ENCODE data around the gene KCNC1. TPM values are rescaled to one million over a fixed set of nuclear protein-coding genes. Genes with fewer than 3 reads are reported as not detected.

KCNC1 gene
- total and polyA plus RNA-seq, 4 donors: 0.54 TPM; not detected in 3

DNA sequence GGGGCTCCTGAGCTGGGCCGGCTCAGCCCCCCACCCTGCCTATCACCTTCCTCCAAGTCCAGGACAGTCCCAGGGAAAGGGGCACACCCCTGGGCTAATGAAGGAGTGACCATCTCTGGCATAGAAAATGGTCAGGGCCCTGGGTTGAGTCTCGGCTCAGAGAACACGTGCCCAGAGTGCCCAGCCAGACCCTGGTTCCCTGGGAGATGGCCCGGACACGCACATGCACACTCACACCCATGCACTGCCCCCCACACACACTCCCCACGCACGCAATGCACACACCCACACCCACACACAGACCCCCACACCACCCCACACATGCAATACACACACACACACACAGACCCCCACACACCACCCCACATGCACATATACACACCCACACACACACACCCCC lies 28.7 kb downstream of the KCNC1 start (continued):
- TF ChIP-seq ZBTB33 (IDR thresholded peaks at IDR 0.05) (no peak), RXRA (IDR thresholded peaks at IDR 0.05) (no peak), FOXA1 (IDR thresholded peaks at IDR 0.05) (no peak), FOXA2 (IDR thresholded peaks at IDR 0.05) (no peak), SP1 (IDR thresholded peaks at IDR 0.05) (no peak), CTCF (IDR thresholded peaks at IDR 0.05; ENCODE audit: low read depth, low read length, missing input control) (no peak), GABPA (IDR thresholded peaks at IDR 0.05 in 1 of 2, conservative IDR thresholded peaks at IDR 0.05 in 1 of 2) (no peak), NR2F2 (IDR thresholded peaks at IDR 0.05) (no peak)

DNA sequence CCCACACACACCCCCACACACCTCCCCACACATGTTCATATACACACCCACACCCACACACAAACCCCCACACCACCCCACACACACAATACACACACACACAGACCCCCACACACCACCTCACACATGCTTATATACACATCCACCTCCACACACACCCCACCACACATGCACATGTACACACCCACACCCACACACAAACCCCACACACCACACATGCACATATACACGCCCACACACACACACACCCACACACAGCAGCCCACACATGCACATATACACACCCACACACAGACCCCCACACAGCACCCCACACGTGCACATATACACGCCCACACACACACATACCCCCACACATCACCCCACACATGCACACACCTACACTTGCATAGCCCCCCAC lies 29.1 kb downstream of the KCNC1 start:
- DNase-seq (ENCODE audit: low spot score): no peak
- TF ChIP-seq NR2F2 (IDR thresholded peaks at IDR 0.05): no peak
- no peak for TF ChIP-seq HNF4A (conservative IDR thresholded peaks at IDR 0.05)
- no peak for TF ChIP-seq GABPA (IDR thresholded peaks at IDR 0.05 in 1 of 2, conservative IDR thresholded peaks at IDR 0.05 in 1 of 2)
- no peak for TF ChIP-seq ATF3 (IDR thresholded peaks at IDR 0.05)
- TF ChIP-seq YY1 (IDR thresholded peaks at IDR 0.05): no peak
- TF ChIP-seq MAX (IDR thresholded peaks at IDR 0.05): no peak
- TF ChIP-seq JUND (IDR thresholded peaks at IDR 0.05): no peak
- no peak for TF ChIP-seq RXRA (IDR thresholded peaks at IDR 0.05)
- TF ChIP-seq RAD21 (IDR thresholded peaks at IDR 0.05): no peak
- TF ChIP-seq CTCF (IDR thresholded peaks at IDR 0.05; ENCODE audit: low read depth, low read length, missing input control): no peak
- Histone ChIP-seq H3K27ac (ENCODE audit: low read depth in 1 of 2, low read length in 2 of 2) (no peak overlapping the region), H3K4me1 (ENCODE audit: control insufficient read depth in 4 of 4, insufficient read depth in 4 of 4, low read length in 3 of 4) (peaks cover 0 to 4% (median 0%) of the 10 kb centered on the region in 4 donors), H3K36me3 (ENCODE audit: control insufficient read depth in 4 of 4, insufficient read depth in 3 of 4, low read depth in 1 of 4, low read length in 3 of 4) (no peaks in the 10 kb centered on the region), H3K4me3 (ENCODE audit: low read depth in 1 of 3, low read length in 3 of 3) (no peak overlapping the region), H3K27me3 (ENCODE audit: control insufficient read depth in 4 of 4, insufficient read depth in 4 of 4, low read length in 3 of 4) (no peaks in the 10 kb centered on the region), H3K9me3 (ENCODE audit: control insufficient read depth in 4 of 4, low read length in 3 of 4) (no peaks in the 10 kb centered on the region), H3K9ac (ENCODE audit: low read depth in 1 of 2, low read length in 2 of 2) (no peak overlapping the region)
- WGBS: 63% methylated on average over 3 of the region's 3 CpGs
